GM18498 (cell line): ENCODE data around the gene ZFP90.
"Not testable (repeated sequence)": the region's sequence is repeated elsewhere in the genome, so short reads cannot be mapped to it uniquely, and the experiment has no call there.

Experiments
- ATAC-seq: cut with Tn5 transposase; IDR thresholded peaks from one replicate; pipeline ENCODE4 v1.9.1; 2021; ENCODE audit warnings: mild to moderate bottlenecking, moderate library complexity; ENCODE audit not compliant: unreplicated experiment

The ZFP90 gene

GRCh38 chr16:68517606-68518166, 21.4 kb upstream of the ZFP90 start:
- ATAC-seq: no peak

DNA sequence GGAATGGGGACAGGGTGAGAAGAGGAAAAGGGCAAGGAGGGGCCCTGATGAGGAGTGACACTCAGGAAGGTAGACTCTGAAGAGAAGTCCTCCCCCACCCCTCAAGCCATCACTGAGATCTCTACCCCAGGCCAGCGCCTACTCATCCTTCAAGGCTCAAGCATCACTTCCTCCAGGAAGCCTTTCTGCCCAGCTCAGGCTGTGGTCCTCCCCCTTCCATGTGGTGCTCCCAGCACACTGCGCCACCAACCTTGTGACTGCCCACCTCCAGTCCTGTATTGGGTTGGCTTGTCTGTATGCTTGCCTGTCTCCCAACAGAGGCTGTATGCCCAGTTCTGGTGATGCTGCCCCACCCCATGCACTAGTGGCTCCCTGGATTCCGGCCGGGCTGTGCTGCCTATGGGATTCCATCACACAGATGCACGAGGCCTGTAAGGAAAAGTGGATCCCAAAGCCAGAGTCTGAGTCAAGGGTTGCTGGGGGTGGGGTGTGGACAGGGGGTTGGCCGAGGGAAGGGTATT, 19.8 kb upstream of the ZFP90 start:
- no peak for ATAC-seq

DNA sequence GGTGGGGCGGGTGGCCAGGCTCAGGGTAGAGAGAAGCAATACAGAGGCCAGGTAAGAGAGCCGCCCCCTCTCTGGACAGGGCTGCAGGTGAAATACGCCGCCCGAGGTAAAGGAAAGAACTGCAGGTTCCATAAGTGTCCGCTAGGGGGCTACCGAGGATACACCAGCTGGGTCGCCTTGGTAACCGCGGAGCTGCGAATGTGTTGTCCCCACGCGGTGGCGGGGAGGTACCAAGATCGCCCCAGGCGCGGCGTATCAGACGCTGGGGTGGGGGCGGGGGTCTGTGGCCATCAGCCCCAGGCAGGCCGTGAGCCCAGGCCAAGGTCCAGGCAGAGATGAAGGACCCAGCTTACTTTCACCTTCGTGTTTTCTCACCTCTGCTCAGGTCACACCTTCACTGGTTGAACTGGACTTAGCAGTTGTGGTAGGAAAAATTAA, 18.4 kb upstream of the ZFP90 start:
- ATAC-seq: peak; percentile 79

DNA sequence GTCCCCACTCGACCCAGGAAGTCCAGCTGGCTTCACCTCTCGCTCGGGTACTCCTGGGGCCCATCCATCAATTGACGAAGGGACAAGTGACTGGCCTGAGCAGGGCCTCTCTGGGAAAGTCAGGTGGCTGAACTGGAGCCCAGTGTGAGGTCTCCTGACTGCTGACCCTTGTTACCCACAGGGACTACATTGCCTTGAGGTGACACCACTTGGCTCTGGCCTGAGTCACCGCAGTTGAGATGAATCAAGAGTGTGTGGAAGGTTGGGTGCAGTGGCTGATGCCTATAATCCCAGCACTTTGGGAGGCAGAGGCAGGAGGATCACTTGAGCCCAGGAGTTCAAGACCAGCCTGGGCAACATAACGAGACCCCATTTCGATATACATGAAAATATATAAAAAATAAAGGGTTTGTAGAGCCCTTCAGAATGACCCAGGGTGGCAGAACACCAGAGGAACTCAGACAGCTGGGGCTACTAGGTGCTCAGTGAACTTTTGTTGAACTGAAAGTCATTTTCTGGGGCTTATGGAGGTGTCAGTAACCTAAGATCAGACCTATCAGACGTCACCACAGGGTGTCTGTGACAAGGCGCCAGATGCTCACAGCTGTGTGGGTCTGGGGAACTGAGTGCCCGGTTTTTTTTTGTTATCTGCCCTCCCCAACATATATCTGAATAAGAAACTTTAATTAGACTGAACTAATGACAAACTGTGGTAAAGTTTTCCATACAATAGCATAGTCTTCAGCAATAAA, 14.8 kb upstream of the ZFP90 start:
- ATAC-seq: no peak

DNA sequence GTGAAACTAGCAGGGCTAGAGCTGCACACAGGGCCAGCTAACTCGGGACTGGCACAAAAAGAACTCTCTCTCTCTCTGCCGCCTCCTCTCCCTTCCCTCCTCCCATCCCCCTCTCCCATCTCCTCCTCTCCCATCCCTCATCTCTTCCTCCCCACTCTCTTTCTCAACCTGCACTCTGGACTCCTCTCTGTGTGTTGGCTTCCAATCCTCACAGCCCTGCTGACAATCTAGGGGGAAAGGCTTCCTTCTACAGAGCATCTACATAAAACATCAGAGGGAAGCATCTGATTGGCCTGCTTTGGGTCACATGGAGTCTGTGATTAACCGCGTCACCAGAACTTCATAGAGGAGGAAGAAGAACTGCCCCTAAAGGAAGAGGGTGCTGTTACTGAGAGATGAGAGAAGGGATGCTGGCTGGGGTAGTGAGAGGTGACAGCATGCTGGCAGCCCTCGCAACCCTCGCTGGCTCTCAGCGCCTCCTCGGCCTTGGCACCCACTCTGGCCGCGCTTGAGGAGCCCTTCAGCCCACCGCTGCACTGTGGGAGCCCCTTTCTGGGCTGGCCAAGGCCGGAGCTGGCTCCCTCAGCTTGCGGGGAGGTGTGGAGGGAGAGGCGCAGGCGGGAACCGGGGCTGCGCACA, 12.8 kb upstream of the ZFP90 start:
- ATAC-seq: no peak

GRCh38 chr16:68526782-68527145, 12.3 kb upstream of the ZFP90 start:
- ATAC-seq: no peak

- no peak for ATAC-seq
Observed at GRCh38 chr16:68528233-68528632, 10.9 kb upstream of the ZFP90 start.

- peak; percentile 82 for ATAC-seq
Observed at GRCh38 chr16:68528686-68529379, 10.3 kb upstream of the ZFP90 start.

GRCh38 chr16:68529608-68529930, 9.5 kb upstream of the ZFP90 start:
- ATAC-seq: peak; percentile 25

GRCh38 chr16:68529931-68530701, 9.0 kb upstream of the ZFP90 start:
- peak; percentile 88 for ATAC-seq

- ATAC-seq: no peak
Observed at GRCh38 chr16:68533937-68534336, 5.2 kb upstream of the ZFP90 start.

DNA sequence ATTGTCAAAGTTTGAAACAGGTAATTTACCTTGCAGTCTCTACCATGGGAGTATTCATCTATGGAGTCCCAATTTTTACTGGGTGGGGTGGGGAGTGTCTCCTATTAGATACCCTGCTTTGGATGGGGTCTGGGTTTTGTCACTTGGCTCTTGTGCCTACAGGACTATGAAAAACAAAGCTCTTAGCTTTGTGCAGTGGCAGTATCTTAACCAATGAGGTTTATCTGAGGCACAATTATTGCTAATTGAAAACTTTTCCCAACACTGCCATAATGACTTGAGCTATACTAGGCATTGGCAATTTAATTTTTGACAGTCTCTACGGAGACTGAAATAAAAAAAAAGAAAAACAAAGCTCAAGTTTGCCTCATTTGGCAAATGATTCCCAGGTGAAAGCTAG, 3.8 kb upstream of the ZFP90 start:
- no peak for ATAC-seq

DNA sequence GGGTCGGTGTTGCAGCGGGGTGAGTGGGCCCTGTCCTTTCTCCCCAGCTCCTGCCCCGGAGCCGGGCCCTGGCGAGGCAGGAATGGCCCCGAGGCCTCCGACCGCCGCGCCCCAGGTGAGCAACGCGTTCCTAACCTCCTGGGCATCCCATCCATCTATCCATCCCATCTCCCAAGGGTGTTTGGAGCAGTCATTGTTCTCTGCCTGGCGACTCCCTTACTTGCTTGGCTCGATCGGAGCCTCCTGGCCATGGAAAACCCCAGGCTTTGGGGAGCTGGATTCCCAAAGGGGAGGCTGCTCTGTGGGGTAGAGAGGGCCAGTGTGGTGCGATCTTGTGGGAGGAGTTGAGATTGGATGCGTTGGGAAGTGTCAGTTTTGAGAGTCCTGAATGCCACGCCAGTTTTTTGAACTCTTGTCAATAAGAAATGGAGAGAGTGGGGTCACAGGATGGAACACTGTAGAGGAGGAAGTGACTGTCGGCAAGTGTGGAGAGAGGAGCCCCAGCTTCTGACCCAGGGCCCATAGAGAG, 684 bp downstream of the ZFP90 start:
- peak; percentile 22 for ATAC-seq

GRCh38 chr16:68548947-68549346, 9.9 kb downstream of the ZFP90 start:
- no peak for ATAC-seq

- no peak for ATAC-seq
Observed at GRCh38 chr16:68553186-68553585, 14.1 kb downstream of the ZFP90 start.

DNA sequence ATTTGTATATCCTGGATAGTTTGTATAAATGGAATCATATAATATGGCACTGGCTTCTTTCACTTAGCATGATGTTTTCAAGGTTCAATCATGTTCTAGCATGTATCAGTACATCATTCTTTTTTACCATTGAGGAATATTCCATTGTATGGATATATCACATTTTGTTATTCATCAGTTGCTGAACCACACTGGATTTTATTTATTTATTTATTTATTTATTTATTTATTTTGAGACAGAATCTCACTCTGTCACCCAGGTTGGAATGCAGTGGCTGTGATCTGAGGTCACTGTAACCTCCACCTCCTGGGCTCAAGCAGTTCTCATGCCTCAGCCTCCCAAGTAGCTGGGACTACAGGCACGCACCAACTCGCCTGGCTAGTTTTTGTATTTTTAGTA, 21.2 kb downstream of the ZFP90 start:
- not testable (repeated sequence) for ATAC-seq

GRCh38 chr16:68563631-68564381, 24.7 kb downstream of the ZFP90 start:
- no peak for ATAC-seq

DNA sequence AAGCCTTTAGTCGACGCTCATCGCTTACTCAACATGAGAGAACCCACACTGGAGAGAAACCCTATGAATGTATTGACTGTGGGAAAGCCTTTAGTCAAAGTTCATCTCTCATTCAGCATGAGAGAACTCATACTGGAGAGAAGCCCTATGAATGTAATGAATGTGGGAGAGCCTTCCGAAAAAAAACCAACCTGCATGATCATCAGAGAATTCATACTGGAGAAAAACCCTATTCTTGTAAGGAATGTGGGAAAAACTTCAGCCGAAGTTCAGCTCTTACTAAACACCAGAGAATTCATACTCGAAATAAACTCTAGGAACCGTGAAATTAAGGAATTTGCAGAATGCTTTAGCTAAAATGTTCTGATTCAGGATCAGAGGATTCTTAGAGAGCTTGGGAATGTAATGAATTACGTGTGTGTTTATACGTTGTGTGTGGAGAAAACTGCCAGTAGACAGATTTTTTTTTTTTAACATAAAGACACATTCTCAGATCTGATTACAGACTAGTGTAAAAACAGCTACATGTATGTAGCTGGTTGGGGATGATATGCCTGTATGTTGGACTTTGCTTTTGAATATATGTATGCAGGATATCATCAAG, 25.4 kb downstream of the ZFP90 start:
- ATAC-seq: no peak

DNA sequence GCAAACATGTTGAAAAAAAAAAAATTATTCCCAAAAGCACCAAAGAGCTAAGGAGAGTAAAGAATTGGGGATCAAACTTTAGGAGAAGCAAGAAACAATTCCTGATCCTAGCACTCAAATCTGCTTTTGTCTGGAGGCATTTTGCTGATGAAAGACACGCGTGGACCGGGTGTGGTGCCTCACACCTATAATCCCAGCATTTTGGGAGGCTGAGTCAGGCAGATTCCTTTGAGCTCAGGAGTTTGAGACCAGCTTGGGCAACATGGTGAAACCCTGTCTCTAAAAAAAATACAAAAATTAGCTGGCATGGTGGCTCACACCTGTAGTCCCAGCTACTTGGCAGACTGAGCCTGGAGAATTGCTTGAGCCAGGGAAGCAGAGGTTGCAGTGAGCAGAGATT, 35.4 kb downstream of the ZFP90 start:
- no peak for ATAC-seq

- no peak for ATAC-seq
Observed at GRCh38 chr16:68575082-68575481, 36.0 kb downstream of the ZFP90 start.
